Measurements from ENCODE around the gene FGFR4.

GRCh38 chr5:177036921-177037320, 49.8 kb upstream of the FGFR4 start:
- TF ChIP-seq EZH2 (IDR thresholded peaks at IDR 0.05; ENCODE audit: low read length) (no peak), CTCF (optimal IDR thresholded peaks at IDR 0.05 in 1 of 3, IDR thresholded peaks at IDR 0.05 in 1 of 3, conservative IDR thresholded peaks at IDR 0.05 in 1 of 3; ENCODE audit: extremely low read depth in 1 of 3, insufficient read depth in 2 of 3, low read length in 3 of 3) (no peak)
